GM12873 (cell line): ENCODE results near the gene CCDC167.

Experiments used
- TF ChIP-seq, protein P1 (sequence below): IDR thresholded peaks from 2 replicates; pipeline ENCODE4 v1.5.1; 2012; ENCODE audit warnings: low read depth, mild to moderate bottlenecking, moderate library complexity, low read length, control low read depth; ENCODE audit not compliant: insufficient read depth; ENCODE audit errors: missing control alignments

CCDC167 gene

DNA sequence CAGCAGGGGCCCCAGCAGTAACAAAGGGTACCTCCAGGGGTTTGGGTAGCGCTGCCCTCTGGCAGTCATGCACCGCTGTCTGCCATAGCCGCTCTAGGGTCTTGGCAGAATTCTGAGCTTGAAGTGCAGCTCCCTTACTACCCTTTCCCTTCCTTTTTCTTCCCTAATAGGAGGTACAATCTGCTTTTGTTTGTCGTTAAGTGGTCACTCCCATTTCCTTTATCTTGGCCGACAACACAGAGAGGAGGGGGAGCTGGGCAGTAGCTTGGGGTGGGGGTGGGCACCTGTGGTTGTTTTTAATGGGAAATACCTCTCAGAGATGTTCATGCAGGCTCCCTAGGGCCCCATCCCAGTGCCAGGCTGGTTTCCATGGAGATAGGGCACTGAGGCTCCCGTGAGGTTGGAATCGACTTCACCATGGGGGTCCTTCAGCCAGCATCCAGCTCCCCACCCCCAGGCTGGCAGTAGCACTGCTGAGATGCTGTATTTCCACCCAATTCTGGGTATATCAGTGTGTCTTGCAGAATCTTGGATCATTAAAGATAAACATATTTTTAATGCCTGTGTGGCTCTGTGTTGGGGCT, 18.6 kb downstream of the CCDC167 start:
- TF ChIP-seq, protein P1, sequence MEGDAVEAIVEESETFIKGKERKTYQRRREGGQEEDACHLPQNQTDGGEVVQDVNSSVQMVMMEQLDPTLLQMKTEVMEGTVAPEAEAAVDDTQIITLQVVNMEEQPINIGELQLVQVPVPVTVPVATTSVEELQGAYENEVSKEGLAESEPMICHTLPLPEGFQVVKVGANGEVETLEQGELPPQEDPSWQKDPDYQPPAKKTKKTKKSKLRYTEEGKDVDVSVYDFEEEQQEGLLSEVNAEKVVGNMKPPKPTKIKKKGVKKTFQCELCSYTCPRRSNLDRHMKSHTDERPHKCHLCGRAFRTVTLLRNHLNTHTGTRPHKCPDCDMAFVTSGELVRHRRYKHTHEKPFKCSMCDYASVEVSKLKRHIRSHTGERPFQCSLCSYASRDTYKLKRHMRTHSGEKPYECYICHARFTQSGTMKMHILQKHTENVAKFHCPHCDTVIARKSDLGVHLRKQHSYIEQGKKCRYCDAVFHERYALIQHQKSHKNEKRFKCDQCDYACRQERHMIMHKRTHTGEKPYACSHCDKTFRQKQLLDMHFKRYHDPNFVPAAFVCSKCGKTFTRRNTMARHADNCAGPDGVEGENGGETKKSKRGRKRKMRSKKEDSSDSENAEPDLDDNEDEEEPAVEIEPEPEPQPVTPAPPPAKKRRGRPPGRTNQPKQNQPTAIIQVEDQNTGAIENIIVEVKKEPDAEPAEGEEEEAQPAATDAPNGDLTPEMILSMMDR = no peak

DNA sequence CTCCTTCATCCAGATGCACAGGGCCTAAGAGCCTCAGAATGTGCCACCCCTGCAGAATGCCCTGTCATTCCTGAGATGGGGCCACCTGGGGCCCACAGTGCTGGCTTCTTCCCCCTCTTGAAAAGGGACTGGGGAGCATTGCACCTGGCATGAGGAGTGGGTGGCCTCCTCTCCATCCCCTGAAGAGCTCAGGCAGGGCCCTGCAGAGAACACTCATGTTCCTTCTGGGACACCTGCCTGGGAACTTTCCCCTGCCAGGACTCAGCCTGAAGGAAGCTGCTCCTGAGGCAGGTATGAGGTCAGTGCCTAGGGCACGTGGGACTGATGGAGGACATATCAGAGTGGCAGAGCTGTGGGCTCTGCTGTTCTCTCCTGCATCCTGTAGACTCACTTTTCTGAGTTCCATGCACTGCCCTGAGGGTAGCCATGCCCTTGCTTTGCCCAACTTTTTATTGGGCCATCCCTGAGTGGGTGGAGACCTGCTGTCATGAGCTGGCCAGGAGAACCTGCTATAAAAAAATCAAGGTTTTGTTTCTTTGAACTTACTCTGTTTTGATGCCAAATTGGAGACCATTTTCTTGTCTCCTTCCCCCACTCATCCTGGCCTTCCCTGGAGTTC, 19.5 kb downstream of the CCDC167 start:
- TF ChIP-seq, protein P1 = no peak

DNA sequence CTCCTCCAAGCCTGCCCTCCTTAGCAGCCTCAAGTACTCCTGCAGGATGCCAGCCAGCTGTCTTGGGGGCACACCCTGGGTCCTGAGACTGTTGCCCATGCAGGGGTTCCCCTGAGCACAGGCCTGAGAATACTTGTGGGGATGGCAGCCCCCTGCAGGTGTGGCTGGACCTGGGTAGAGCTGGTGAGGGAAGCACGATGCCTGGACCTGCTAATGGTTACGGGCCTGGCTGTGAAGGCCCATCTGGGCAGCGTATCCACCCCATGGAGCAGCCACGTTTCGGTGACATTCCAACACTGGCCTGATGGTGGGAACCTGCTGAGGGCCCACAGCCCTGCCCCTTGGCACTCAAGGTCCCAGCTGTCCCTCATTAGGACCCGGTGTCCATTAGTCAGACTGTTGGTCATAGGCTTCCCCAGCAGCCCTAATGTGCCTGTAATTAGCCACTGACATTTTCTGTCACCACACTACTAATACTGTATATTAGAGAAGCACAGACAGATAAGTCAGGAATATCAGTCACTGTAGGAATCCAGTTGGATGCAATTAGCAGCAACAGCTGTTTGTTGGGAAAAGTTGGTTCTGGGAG, 20.3 kb downstream of the CCDC167 start:
- TF ChIP-seq, protein P1 = no peak

DNA sequence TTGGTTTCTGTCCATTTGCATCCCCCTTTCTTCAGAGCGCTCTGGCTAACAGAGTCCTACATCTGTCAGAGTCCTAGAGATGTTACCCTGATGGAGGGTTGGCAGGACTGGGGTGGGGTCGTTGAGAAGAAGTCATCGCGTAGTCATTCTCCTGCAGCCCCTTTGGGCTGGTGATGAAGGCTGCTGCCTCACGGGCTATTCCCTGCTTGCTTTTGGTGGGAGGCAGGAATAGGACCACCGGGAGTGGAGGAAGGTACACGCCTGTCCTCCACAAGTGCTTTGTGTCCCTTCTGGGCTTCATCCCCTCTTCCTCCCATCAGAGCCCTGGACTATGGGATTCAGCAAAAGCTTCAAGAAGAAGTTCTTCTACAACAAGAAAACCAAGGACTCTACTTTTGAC, 20.9 kb downstream of the CCDC167 start:
- TF ChIP-seq, protein P1 = no peak

DNA sequence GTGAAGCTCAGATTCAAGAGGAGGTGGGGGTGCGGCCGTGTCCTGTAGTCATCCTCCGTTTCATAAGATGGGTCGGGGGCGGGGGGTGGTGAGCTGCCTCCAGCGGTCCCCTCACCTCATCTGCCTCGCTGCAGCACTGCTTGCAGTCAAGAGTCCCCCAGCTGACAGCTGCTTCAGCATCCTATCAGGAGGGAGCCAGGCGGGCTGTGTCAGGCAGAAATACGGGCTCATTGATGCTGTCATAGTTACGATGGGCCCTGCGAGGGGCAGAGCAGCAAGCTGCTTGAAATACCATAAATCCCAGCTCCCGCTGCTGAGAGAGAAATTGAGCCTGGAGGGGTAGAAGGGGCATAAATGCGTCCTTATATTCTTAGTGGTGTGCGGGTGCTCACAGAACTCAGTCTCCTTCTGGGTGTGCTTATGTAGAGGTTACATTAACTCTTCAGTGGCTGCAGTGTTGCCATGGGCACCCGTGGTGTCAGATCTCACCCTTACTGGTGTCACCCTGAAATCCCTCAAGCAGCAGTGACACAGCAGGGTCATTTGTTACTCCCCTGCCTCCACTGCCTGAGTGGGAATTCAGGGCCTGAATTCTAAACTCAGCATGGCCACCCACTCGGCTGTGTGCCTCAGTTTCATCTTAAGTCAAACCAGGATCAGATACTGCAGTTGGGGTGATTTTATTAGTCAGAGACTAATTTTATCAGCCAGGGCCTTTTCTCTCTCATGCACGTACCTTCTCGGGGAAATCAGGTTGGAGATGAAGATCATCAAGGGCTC, 21.8 kb downstream of the CCDC167 start:
- TF ChIP-seq, protein P1 = no peak

DNA sequence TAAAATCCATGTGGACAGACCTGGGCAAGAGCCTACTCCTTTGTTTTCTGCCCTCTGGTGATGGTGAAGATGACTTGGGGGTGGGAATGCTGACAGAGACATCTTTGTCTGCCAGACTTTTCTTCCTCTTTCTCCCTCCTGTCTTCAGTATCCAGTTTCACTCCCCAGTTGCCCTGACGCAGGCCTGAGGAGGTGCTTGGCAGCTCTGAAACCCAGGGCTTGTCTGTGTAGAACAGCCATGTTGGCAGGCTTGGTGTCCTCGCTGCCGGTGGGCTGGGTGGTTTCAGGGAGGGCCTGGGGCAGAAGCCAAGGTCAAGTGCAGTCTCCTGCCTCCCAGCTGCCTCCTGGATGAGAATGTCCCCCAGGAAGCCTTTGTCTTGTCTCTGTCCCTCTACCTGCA, 22.5 kb downstream of the CCDC167 start:
- TF ChIP-seq, protein P1 = no peak

DNA sequence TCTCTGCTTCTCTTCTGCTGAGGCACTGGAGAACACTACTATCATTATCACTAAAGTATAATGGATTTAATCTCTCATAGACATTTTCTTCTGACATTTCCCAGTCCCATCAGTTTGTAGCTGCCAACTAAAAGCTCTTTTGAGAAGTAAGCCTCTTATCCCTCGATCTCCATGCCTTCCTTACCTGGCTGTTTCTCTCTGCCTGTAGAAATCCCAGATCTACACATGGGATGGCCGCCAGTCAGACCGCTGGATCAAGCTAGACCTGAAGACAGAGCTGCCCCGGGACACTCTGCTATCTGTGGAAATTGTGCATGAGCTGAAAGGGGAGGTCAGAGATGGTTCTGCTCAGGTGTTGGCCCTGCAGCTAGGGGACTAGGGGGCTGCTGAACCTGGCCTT, 25.4 kb downstream of the CCDC167 start:
- TF ChIP-seq, protein P1 = no peak
